NT2/D1 (cell line): ENCODE data around the gene ZNF326.

Experiments
- DNase-seq: peaks from one replicate; pipeline ENCODE4 v3.0.0-alpha.2; 2011; ENCODE audit warnings: low read depth, low spot score
- H3K27me3 ChIP-seq: 2 replicates; pipeline ENCODE4 v1.6.0; 2011; ENCODE audit warnings: mild to moderate bottlenecking; ENCODE audit not compliant: insufficient read length, insufficient read depth
- H3K36me3 ChIP-seq: 2 replicates; pipeline ENCODE4 v1.6.1; 2011; ENCODE audit warnings: mild to moderate bottlenecking, low read length, mixed read lengths; ENCODE audit not compliant: insufficient read depth, insufficient read length
- H3K4me1 ChIP-seq: 2 replicates; pipeline ENCODE4 v1.5.1; 2011; ENCODE audit not compliant: insufficient read depth, insufficient read length
- H3K4me3 ChIP-seq: 2 replicates; pipeline ENCODE4 v1.5.1; 2011; ENCODE audit warnings: low read depth; ENCODE audit not compliant: insufficient read length
- H3K9ac ChIP-seq: 2 replicates; pipeline ENCODE4 v1.6.0; 2011; ENCODE audit warnings: low read depth; ENCODE audit not compliant: insufficient read length
- H3K9me3 ChIP-seq: 2 replicates; pipeline ENCODE4 v1.5.1; 2011; ENCODE audit warnings: mild to moderate bottlenecking, low read length; ENCODE audit not compliant: insufficient read depth
- SUZ12 ChIP-seq: IDR thresholded peaks from 2 replicates; pipeline ENCODE4 v1.6.1; 2011; ENCODE audit not compliant: insufficient read length, insufficient read depth; ENCODE audit errors: extremely low read depth
- YY1 ChIP-seq: IDR thresholded peaks from 2 replicates; pipeline ENCODE4 v1.6.1; 2011; ENCODE audit not compliant: insufficient read length, insufficient read depth
- ZNF274 ChIP-seq: IDR thresholded peaks from 2 replicates; pipeline ENCODE4 v1.6.1; 2011; ENCODE audit warnings: mild to moderate bottlenecking, low read depth, low read length

ZNF326 gene, protein sequence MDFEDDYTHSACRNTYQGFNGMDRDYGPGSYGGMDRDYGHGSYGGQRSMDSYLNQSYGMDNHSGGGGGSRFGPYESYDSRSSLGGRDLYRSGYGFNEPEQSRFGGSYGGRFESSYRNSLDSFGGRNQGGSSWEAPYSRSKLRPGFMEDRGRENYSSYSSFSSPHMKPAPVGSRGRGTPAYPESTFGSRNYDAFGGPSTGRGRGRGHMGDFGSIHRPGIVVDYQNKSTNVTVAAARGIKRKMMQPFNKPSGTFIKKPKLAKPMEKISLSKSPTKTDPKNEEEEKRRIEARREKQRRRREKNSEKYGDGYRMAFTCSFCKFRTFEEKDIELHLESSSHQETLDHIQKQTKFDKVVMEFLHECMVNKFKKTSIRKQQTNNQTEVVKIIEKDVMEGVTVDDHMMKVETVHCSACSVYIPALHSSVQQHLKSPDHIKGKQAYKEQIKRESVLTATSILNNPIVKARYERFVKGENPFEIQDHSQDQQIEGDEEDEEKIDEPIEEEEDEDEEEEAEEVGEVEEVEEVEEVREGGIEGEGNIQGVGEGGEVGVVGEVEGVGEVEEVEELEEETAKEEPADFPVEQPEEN

DNA sequence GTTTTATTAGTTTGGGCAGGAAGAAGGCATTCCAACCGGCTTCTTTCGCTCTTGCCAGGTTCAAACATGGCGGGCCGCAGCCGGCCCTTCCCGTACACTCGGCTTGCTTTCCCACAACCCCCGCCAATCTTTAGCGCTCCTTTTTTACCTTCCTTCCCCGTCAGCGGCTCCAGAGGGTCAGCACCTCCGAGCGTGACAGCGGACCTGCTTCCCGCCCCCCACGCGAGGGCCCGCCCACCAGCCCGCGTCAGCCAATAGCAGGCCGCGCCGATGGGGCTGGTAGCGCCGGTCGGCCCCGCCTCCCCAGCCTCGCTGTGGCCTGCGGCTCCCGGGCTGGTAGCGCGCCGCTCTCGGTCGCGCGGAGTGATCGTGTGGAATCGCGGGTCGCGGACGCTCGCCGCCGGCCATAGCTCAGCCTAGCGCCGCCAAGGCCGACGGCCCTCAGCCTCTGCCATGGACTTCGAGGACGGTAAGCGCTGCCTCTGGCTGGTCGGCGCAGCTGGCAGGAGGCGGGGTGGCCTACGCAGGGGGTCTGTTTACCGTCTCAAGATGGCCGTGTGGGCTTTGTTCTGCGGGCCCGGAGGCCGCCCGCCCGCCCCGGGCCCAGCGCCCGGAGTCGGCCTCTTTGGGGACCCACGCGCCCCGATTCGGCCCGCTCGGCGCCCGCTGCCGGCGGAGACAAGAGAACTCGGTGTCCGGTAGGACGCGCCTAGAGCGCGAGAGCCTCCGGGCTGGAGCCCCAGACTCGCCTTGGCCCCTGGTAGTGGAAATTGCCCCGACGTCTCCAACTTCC lies at the start of gene ZNF326:
ZNF326 (plus strand) TSS at position 306 of the 793 bp plus-strand sequence; CDS start at position 454, 148 bp downstream.
- Histone ChIP-seq H3K9me3 (no peaks in the 10 kb centered on the region), H3K4me3 (peak within 1 kb of the TSS; percentile 72), H3K4me1 (no peaks in the 10 kb centered on the region), H3K27me3 (no peaks in the 10 kb centered on the region), H3K36me3 (peaks cover 27% of the 10 kb centered on the region), H3K9ac (peak within 1 kb of the TSS; percentile 85)
- no peak for TF ChIP-seq ZNF274
- no peak for TF ChIP-seq SUZ12
- TF ChIP-seq YY1, result peak; percentile 96
- DNase-seq, result peak; percentile 95

- H3K4me3 ChIP-seq, result no peak overlapping the region
- no peak overlapping the region for H3K9ac ChIP-seq
- DNase-seq, result no peak
- no peaks in the 10 kb centered on the region for H3K36me3 ChIP-seq
- no peaks in the 10 kb centered on the region for H3K27me3 ChIP-seq
- peaks cover 9% of the 10 kb centered on the region for H3K4me1 ChIP-seq
- H3K9me3 ChIP-seq, result no peaks in the 10 kb centered on the region
- no peak for TF ChIP-seq ZNF274
- no peak for TF ChIP-seq YY1
- TF ChIP-seq SUZ12, result no peak
These were observed 48.9 kb upstream of the ZNF326 start for GRCh38 chr1:89945852-89946476.

DNA sequence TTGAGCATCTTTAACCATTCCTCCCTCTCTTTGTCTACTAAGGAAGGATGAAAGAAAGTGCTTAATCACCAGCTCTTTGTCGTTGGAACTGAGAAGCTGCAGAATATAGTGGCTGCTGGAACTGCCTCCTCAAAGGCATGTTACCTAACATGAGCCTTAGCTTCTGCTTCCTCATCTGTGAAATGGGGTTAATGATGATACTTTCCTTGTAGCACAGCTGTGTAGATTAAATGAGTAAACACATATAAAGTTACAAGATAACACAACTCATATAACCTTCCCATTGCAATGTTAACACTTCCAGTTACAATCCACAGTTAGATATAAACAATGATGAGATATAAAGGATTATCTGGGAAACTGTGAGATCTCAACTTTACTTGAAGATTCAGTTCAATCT lies 48.4 kb upstream of the ZNF326 start:
- H3K4me1 ChIP-seq, result peaks cover 5% of the 10 kb centered on the region
- H3K9ac ChIP-seq, result no peak overlapping the region
- TF ChIP-seq ZNF274 (no peak), YY1 (no peak), SUZ12 (no peak)
- no peaks in the 10 kb centered on the region for H3K9me3 ChIP-seq
- H3K27me3 ChIP-seq, result no peaks in the 10 kb centered on the region
- no peaks in the 10 kb centered on the region for H3K36me3 ChIP-seq
- H3K4me3 ChIP-seq, result no peak overlapping the region
- no peak for DNase-seq

DNA sequence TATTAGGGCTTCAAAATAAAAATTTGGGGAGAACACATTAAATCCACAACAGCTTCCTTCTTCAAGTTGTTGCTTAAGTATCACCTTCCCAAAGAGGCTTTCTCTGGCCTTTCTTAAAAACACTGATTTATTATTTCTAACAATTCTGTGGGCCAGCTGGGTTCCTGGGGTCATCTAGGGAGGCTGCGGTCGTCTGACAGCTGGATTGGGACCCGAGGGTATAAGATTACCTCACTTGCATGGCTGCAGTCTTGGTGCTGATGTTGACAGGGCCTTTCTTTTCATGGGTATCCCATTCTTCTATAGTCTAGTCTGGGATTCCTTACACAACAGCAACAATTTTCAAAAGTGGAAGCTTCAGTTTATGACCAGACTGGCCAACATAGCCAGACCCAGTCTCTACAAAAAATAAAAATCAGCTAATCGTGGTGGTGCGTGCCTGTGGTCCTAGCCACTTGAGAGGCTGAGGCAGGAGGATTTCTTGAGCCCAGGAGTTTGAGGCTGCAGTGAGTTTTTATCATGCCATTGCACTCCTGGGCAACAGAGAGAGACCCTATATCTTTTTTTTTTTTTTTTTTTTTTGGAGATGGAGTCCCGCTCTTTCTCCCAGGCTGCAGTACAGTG lies 46.1 kb upstream of the ZNF326 start:
- no peak for TF ChIP-seq ZNF274
- TF ChIP-seq SUZ12, result no peak
- no peak for TF ChIP-seq YY1
- H3K4me1 ChIP-seq, result peaks cover 2% of the 10 kb centered on the region
- H3K4me3 ChIP-seq, result no peak overlapping the region
- no peaks in the 10 kb centered on the region for H3K9me3 ChIP-seq
- no peak for DNase-seq
- H3K27me3 ChIP-seq, result no peaks in the 10 kb centered on the region
- no peaks in the 10 kb centered on the region for H3K36me3 ChIP-seq
- no peak overlapping the region for H3K9ac ChIP-seq

GRCh38 chr1:89949991-89950624 lies 44.8 kb upstream of the ZNF326 start:
- Histone ChIP-seq H3K4me1 (peaks cover 2% of the 10 kb centered on the region), H3K4me3 (no peak overlapping the region), H3K9ac (no peak overlapping the region), H3K36me3 (no peaks in the 10 kb centered on the region), H3K9me3 (no peaks in the 10 kb centered on the region), H3K27me3 (no peaks in the 10 kb centered on the region)
- no peak for DNase-seq
- TF ChIP-seq ZNF274 (no peak), YY1 (no peak), SUZ12 (no peak)

DNA sequence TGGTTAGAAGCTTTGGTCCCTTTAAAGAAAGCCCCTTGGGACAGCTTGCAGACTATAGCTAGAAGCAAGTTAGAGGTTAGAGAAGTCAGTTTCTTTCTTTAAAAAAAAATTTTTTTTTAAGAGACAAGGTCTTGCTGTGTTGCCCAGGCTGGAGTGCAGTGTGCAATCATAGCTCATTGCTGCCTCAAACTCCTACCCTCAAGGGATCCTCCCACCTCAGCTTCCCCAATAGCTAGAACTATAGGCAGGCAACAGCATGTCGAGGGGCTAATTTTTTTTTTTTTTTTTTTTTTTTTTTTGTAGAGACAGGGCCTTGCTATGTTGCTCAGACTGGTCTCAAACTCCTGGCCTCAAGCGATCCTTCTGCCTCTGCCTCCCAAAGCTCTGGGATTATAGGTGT lies 44.2 kb upstream of the ZNF326 start:
- TF ChIP-seq ZNF274 (no peak), YY1 (no peak), SUZ12 (no peak)
- Histone ChIP-seq H3K4me3 (no peak overlapping the region), H3K36me3 (no peaks in the 10 kb centered on the region), H3K9ac (no peak overlapping the region), H3K9me3 (no peaks in the 10 kb centered on the region), H3K27me3 (no peaks in the 10 kb centered on the region), H3K4me1 (peaks cover 2% of the 10 kb centered on the region)
- no peak for DNase-seq
